GM18870 (cell line): ENCODE measurements around the gene OR5AC2.

ENCODE experiments used
- ATAC-seq: cut with Tn5 transposase; IDR thresholded peaks from one replicate; pipeline ENCODE4 v1.9.1; 2021; ENCODE audit warnings: moderate library complexity; ENCODE audit not compliant: unreplicated experiment

The OR5AC2 gene, protein sequence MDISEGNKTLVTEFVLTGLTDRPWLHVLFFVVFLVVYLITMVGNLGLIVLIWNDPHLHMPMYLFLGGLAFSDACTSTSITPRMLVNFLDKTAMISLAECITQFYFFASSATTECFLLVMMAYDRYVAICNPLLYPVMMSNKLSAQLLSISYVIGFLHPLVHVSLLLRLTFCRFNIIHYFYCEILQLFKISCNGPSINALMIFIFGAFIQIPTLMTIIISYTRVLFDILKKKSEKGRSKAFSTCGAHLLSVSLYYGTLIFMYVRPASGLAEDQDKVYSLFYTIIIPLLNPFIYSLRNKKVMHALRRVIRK

DNA sequence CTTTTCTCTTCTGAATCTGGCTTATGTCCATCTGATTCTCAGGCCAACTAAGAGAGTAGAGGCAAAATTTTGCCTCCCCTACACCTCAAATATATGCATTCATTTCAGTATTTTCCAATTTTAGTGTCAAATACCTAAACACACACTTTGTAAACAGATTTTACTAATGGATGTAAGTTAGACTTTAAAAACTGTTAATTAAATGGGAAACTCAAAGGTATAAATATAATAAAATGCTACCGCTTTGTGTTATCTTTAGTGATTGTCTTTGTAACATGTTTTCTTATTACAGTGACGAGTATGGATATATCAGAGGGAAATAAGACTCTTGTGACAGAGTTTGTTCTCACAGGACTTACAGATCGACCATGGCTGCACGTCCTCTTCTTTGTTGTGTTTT is at the start of gene OR5AC2:
Gene OR5AC2, plus strand, starts transcription at position 301 of the 400 bp plus-strand sequence. Its CDS starts 0 bp downstream, at position 301.
- ATAC-seq, result no peak

DNA sequence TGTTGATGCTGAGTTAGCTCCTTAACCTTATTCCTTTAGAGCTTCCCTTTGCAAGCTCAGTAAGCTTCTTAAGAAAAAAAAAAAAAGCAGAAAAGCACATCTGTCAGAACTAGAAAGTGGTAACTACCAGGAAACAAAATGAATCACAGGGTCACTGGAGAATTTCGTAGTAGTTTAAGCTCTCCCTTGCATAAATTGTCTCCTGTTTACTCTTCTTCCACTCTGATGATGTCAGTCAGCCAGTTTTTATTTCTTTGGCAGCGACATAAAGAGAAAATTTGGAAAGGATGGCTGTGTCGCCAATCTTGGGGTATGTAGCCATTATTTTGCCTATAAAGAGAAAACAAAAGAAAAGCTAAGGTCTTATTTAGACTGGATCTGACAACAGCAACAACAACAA is 48.7 kb upstream of the OR5AC2 start:
- no peak for ATAC-seq

DNA sequence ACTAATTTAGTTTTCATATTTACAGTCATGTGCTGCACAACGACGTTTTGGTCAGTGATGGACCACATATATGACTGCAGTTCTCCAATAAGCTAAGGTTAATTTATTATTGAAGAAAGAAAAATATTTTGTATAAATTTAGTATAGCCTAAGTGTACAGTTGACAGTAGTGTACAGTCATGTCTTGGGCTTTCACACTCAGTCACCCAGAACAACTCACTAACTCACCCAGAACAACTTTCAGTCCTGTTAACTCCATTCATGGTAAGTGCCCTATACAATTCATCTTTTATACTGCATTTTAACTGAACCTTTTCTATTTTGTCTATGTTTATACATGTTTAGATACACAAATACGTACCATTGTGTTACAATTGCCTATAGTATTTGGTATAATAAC is 48.1 kb upstream of the OR5AC2 start:
- ATAC-seq, result peak; percentile 5

DNA sequence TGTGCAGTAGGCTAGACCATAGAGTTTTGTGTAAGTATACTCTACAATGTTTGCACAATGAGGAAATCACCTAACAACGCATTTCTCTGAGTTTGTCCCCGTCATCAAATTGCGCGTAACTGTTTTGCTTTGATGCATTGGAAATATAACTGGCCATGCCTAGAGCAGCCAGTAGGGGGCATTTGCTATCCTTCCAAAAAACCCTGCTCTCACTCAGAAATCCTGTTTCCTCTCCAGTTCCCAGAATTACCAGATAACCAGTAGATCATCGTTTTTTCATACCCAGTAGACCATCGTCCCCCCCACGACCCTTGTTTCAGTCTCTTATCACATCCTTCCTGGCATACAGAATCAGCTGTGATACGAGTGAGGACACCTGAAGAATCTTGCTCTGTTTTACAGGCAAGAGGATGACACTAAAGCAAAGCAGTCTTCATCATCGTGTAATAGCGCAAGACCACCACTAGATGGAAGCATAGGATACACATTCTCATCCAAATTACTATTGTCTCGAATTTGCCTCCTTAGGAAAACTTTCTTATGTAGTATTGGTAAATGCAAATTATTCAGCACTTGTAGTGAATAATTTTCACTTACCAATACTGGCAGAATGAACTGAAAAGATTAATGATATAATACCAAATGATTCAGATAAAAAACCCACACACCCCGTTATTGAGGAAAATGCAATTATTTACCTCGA is 47.5 kb upstream of the OR5AC2 start:
- ATAC-seq, result peak; percentile 93

DNA sequence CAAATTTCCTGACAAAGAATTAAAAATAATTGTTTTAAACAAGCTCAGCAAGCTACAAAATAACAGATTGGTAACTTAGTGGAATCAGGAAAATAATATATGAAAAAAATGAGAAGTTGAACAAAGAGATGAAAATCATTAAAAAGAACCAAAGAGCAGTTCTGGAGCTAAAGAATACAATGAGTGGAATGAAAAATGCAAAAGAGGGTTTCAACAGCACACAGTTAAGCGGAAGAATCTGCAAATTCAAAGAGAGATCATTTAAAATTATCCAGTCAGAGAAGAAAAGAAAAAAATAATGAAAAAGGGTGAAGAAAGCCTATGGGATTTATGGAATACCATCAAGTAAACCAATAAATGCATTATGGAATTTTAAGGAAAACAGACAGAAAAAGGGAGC is 45.6 kb upstream of the OR5AC2 start:
- ATAC-seq, result no peak

DNA sequence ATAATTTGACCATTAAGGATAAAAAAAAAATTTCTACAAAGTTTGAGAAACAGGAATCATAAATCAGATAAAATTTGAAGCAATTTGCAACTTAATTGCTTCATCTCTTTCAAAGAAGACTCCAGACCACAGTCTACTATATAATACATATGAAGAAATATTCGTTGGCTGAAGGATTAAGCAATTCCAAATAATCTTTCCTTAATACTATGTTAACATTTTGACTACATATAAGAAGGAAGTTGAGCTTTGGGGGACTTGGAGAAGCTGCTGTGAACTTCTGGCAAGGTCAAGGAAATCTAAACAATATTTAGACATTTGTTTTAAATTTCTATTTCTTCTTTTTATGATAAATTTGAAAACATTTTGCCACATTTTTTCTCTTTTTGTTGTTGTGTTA is 38.4 kb upstream of the OR5AC2 start:
- no peak for ATAC-seq

DNA sequence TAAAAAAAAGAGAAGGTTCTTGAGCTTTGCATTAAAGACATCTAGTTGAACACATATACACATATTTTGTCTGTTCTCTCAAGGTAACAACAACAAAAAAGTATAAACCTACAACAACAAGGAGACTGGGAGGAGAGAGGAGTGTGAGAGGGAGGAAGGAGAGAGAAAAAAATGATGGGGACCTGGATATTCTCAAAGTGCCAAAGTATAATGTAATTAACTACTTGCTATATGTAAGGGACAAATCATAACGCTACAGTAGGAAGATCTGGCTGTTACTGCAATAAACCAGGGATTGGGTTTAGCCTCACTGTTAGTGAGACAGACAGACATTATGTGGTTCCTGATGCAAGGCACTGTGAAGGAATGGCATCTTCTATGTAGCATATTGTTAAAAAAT is 37.7 kb upstream of the OR5AC2 start:
- ATAC-seq, result no peak

DNA sequence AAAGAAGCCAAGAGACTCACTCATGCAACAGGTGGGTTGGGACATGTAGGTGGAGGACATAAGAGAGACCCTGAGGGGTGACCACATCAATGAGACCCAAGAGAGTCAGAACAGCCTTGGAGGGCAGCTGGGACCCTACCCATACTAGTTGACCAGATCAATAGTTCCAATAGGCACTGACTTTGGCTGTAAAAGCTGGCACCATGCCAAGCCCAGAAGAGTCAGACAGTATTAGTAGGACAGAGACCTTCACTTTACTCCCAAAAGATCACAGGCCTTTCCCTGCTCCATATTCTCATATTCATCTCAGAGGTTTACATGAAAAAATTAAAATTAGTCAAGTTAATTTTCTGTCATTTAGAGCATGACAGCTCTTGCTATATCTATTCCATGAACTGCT is 30.9 kb upstream of the OR5AC2 start:
- no peak for ATAC-seq

DNA sequence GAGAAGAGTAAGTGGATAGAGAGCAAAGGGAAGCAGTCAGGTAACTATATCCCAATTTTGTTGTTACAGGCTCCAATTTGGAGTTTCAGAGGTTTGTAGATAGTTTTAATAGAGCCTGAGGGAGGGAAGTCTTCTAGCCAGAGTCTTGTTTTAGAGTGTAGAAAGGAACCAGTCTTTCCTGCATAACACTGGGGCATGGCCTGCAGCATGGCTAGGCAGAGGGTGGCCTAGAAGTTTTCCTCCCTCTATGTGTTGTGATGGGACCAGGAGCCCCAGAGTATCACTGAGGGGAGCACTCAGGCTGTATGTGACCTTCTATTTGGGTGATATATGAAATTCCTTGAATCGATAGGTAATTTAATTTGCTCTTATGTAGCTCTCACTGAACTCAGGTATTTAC is 29.3 kb upstream of the OR5AC2 start:
- ATAC-seq, result no peak

DNA sequence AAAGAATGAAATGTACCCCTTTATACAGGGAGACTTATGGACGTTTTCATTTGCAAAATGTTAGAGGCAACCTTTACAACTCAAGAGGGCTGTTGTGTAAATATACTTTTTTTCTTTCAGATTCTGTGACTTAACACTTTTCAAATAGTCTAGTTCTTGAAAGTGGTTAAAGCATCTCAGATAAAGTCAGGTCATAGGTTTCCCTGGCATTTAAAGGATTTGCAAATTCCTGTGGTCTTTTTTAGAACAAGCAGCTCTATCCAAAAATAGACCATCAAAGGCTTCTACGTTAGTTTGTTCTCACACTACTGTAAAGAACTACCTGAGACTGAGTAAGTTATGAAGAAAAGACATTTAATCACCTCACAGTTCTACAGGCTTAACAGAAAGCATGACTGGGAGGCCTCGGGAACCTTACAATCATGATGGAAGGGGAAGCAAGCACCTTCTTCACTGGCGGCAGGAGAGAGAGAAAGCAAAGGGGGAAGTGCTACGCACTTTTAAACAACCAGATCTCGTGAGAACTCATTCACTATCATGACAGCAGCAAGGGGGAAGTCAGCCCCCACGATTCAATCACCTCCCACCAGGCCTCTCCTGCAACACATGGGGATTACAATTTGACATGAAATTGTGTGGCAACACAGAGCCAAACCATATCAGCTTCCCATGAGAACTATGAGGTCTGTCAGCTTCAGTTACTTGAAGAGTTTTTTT is 28.6 kb upstream of the OR5AC2 start:
- ATAC-seq, result no peak

DNA sequence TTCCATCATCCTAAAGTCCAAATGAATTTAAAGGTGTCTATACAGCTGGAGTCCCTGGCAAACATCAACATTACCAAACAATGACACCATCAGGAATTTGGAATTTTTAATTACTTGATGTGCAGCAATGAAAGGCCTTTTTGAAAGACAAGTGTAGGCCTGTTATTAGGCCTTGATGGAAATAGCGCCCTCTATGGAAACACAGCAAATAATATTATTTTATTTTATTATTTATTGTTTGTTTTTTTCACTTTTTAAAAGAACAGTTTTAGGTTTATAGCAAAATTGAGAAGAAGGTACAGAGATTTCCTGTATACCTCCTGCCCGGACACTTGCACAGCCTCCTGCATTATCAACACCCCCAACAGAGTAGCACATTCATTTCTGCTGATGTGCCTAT is 18.1 kb upstream of the OR5AC2 start:
- ATAC-seq, result no peak

DNA sequence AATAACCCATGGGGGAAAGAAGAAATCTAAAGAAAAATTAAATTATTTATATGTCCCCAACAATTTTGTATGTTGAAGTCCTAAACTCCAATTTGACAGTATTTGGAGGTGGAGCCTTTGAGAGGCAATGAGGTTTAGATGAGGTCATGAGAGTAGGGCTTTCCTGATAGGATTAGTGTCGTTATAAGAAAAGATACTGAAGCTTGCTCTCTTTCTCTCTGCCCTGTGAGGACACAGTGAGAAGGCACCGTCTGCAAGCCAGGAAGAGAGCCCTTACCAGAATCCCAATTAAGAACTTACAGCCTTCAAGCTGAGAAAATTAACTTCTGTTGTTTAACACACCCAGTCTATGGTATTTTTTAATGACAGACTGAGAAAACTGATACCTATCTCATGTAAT is 16.1 kb upstream of the OR5AC2 start:
- ATAC-seq, result no peak

DNA sequence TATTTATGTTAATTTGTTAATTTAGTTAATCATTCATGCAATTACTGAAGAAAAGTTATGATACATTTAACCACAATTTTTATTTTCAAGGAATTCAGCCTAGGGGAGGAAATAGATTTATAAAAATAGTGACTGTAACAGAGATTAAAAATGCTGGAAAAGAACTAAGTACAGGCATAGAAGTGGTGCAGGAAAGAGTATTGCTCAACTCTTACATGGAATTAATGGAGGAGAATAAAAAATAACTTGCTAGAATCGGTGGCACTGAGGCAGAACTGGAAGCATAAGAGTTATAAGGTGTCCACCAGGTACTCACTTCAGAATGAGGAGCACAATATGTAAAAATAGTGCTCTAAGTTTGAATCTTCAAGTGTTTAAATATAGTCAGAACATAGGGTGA is 13.5 kb upstream of the OR5AC2 start:
- no peak for ATAC-seq

DNA sequence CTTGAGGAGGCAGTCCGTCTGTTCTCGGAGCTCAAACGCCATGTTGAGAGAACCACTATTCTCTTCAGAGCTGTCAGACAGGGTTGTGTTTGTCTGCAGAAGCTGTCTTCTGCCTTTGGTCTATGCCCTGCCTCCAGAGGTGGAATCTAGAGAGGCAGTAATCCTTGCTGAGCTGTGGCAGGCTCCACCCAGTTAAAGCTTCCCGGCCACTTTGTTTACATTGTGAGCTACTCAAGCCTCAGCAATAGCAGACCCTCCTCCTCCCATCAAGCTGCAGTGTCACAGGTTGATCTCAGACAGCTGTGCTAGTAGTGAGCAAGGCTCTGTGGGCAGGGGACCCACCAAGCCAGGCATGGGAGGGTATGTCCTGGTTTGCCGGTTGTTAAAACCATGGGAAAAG is 8.9 kb downstream of the OR5AC2 start:
- ATAC-seq, result no peak

DNA sequence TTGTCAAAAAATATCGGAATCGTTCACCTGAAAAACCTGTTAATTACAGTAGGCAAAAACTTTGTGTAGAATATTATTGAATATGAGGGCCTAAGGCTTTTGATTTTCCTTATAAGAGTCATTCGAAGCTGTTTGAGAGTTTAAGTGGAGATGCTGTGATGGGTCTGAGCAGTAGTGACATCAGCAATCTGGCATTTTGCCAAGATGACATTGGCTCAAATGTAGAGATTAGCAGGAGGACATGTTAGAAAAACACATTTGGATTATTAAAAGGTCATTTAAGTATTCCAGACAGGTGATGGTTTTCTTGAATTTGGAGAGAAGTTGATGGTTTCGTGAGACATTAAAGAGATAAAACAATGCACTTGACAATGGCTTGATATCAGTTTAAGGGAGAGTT is 12.9 kb downstream of the OR5AC2 start:
- no peak for ATAC-seq

DNA sequence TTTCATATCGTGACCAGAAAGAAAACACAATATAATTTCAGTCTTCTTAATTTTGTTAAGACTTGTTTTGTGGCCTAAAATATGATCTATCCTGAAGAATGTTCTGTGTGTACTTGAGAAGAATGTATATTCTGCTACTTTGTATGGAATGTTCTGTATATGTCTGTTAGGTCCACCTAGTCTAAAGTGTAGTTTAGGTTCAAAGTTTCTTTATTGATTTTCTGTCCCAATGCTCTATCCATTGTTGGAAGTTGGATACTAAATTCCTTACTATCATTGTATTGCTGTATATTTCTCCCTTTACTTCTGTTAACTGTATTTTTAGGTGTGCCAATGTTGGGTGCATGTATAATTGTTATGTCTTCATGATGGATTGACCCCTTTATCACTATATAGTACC is 21.2 kb downstream of the OR5AC2 start:
- ATAC-seq, result no peak

DNA sequence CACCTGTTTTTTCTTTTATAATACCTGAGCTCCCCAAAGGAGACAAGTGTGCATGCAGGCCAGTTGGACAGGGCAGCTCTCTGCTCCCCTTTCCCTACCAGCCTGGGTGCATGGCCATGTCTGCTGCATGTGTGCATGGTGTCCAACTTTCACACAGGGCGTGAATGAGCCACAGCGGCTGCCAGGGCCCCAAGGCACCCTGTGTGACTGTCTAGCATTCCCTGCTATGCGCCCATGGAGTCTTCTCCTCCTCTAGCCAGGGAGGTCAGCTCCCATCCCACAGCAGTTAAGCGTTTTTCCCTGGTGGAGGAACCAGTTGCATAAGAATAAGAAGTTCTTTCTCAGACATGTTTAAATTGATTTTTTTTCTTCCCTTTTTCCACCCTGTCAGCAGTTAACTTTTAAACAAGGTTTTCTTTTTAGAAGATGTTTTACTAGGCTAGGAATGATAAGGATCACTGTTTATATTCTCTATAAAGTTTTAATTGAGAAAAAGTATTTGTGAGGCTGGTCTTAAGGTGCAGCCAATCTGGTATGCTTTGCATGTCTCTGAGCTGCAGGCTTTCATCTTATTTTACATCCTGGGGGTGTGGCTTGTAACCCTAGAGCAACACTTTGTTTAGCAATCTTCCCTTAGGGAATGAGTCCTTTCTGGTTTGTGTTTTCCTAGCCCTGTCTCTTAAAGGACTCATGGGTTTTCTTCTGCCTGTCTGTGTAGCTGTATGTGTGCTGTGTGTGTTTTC is 23.0 kb downstream of the OR5AC2 start:
- ATAC-seq, result no peak

DNA sequence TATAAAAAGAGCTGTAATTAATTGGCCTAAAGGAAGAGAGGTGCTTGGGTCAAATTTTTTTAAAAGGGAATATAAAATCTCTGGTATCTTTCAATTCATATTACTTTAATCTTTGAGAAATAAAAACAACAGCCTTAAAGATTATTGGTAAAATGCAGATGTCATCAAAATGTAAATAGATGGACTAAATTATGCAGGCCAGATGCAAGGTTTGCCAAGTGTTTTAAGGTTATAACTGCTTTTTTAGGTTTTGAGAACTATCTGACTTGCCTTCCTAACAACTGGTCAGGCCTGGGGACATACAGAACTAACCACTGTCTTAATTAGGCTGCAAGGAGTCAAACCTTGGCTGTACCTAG is 23.6 kb downstream of the OR5AC2 start:
- ATAC-seq, result no peak

DNA sequence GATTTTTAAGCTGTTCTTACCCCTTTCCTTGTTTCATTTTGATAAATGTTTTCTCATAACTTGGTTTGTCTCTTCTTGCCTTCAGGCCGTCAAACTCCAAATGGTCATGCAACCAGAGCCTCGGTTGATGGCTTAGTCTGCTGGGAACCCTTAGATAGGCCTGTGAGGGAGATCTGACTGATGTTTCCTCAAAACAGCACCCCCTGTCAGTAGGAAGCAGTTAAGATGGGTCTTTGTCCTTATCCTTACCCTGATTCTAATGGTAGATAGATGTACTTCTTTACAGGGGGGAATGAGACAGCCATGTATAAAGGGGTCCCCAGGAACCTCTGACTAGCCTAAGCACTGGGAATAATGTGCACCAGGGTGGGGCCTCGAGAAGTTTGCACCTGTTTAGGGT is 27.3 kb downstream of the OR5AC2 start:
- no peak for ATAC-seq

DNA sequence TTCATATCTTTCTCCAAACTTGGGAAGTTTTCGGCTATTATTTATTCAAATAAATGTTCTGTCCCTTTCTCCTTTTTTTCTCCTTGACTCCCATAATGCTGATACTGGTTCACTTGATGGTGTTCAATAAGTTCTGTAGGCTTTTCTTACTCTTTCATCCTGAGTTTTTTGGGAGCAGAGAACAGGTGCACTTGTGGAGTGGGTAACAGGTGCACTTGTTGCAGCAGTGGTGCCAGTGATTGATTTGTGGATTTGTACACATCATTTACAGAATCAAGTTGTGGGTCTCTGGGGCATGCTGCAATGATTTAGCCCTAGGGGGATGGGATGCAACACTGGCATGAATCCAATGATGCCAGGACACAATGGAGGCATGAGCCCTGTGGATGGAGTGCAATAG is 28.7 kb downstream of the OR5AC2 start:
- no peak for ATAC-seq

DNA sequence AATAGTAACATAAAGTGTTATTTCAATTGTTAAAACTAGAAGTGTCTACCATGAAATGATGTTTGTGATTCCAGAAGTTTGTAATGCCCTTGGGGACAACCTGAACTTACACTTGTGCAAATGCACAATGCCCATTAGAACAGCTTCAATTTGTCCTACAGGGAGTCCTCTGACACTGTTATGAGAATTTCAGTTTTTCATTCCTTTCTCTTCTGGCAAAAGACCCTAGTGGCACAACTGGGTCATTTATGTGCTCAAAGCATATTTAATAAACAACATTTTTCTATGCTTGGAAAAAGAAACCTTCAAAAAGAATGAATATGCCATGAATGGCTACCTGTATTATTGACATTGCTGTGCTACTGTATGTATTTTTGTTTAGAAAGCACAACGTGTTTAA is 43.4 kb downstream of the OR5AC2 start, which contains the start of gene OR5H1:
Gene OR5H1, plus strand, starts transcription at position 301 of the 400 bp plus-strand sequence. CDS start 1,977 bp downstream, outside the sequence.
- no peak for ATAC-seq
